ENCODE measurements around the gene NPBWR2. TPM values are rescaled to one million over a fixed set of nuclear protein-coding genes. Genes with fewer than 3 reads are reported as not detected.
A peak's percentile ranks its signal among the peaks of the same experiment; 100 is the strongest.

NPBWR2 gene
- total and polyA plus RNA-seq, 9 of the 15 experiments (the other 6 are each of a cell fraction or from before 2014, with no cell fraction given), result not detected

DNA sequence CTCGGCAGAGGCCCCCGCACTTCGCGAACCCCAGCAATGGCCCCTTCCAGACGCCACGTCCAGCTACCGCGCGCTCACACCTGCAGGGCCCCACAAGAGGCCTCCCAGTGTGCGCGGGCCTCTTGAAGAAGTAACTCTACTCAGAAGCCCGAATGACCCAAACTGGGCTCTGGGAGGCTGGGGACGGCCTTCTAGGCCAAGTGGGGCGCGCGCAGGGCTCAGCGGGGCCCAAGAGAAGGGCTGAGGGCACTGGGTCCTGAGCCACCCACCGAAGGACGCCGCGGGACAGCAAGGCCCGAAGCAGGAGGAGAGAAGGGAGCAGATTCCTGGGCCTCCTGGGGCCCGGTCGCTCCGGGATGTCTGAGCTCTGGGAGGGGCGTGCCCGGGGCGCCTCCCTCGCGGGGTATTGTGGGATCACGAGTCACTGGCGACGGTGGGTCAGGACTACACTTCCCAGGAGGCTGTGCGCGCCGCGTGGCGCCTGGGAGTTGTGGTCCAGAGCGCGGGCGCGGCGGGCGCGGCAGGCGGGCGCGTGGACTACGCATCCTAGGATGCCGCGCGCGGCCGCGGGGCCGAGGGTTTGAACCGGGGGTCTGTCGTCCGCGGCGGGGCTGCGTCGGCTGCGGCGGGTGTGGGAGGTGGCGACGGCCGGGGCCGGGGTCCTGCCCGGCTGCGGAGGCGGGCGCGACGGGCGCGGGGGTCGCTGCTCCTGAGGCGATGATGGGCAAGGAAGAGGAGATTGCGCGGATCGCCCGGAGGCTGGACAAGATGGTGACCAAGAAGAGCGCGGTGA is 44.6 kb downstream of the NPBWR2 start, which contains the start of gene TCEA2 (continued):
- TF ChIP-seq MGA (IDR thresholded peaks at IDR 0.05) (no peak; the same call in 1 of the 2 replicates), ZNF589 (CRISPR knock-in tag; IDR thresholded peaks at IDR 0.05; ENCODE audit: low read depth) (peak; percentile 92), ATF7 (IDR thresholded peaks at IDR 0.05) (peak; percentile 62; the same call in 1 of the 2 replicates), NEUROD1 (IDR thresholded peaks at IDR 0.05; ENCODE audit: borderline replicate concordance, low read depth, low read length, partially characterized antibody) (peak; percentile 14)
- TF ChIP-seq, protein P1, sequence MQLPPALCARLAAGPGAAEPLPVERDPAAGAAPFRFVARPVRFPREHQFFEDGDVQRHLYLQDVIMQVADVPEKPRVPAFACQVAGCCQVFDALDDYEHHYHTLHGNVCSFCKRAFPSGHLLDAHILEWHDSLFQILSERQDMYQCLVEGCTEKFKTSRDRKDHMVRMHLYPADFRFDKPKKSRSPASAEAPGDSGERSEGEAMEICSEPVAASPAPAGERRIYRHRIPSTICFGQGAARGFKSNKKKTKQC (CRISPR knock-in tag; IDR thresholded peaks at IDR 0.05), result no peak
- TF ChIP-seq, protein P2, sequence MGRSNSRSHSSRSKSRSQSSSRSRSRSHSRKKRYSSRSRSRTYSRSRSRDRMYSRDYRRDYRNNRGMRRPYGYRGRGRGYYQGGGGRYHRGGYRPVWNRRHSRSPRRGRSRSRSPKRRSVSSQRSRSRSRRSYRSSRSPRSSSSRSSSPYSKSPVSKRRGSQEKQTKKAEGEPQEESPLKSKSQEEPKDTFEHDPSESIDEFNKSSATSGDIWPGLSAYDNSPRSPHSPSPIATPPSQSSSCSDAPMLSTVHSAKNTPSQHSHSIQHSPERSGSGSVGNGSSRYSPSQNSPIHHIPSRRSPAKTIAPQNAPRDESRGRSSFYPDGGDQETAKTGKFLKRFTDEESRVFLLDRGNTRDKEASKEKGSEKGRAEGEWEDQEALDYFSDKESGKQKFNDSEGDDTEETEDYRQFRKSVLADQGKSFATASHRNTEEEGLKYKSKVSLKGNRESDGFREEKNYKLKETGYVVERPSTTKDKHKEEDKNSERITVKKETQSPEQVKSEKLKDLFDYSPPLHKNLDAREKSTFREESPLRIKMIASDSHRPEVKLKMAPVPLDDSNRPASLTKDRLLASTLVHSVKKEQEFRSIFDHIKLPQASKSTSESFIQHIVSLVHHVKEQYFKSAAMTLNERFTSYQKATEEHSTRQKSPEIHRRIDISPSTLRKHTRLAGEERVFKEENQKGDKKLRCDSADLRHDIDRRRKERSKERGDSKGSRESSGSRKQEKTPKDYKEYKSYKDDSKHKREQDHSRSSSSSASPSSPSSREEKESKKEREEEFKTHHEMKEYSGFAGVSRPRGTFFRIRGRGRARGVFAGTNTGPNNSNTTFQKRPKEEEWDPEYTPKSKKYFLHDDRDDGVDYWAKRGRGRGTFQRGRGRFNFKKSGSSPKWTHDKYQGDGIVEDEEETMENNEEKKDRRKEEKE (IDR thresholded peaks at IDR 0.05; ENCODE audit: borderline replicate concordance in 1 of 2, control insufficient read depth in 1 of 2, low read depth in 2 of 2, low read length in 1 of 2), result 0 out of 4 replicates have a peak, but pooled peaks of 1 of the 2 experiments have one; percentile 80
- TF ChIP-seq, protein P3, sequence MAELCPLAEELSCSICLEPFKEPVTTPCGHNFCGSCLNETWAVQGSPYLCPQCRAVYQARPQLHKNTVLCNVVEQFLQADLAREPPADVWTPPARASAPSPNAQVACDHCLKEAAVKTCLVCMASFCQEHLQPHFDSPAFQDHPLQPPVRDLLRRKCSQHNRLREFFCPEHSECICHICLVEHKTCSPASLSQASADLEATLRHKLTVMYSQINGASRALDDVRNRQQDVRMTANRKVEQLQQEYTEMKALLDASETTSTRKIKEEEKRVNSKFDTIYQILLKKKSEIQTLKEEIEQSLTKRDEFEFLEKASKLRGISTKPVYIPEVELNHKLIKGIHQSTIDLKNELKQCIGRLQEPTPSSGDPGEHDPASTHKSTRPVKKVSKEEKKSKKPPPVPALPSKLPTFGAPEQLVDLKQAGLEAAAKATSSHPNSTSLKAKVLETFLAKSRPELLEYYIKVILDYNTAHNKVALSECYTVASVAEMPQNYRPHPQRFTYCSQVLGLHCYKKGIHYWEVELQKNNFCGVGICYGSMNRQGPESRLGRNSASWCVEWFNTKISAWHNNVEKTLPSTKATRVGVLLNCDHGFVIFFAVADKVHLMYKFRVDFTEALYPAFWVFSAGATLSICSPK (IDR thresholded peaks at IDR 0.05; ENCODE audit: borderline replicate concordance), result no peak
